ENCODE measurements around the gene CAPZB. TPM values are rescaled to one million over a fixed set of nuclear protein-coding genes. Genes with fewer than 3 reads are reported as not detected.
A peak's percentile ranks its signal among the peaks of the same experiment; 100 is the strongest.
"Not testable (repeated sequence)": the region's sequence is repeated elsewhere in the genome, so short reads cannot be mapped to it uniquely, and the experiment has no call there.

CAPZB gene
- total RNA-seq, 5 donors from 2014 or later (not counting 1 experiment from before 2014, with no cell fraction given) = 272 to 342 (median 320) TPM

GRCh38 chr1:19504796-19505692 is 19.7 kb upstream of the CAPZB start:
- H3K27ac ChIP-seq (ENCODE audit: low read length) = no peak overlapping the region
- no peaks in the 10 kb centered on the region for H3K36me3 ChIP-seq (ENCODE audit: control insufficient read depth in 2 of 2, extremely low read depth in 1 of 2, insufficient read depth in 1 of 2, low read length in 1 of 2)
- Mint-ChIP-seq H3K9me3 (no peaks in the 10 kb centered on the region), H3K27ac (no peak overlapping the region), H3K4me1 (peaks cover 6 to 25% (median 16%) of the 10 kb centered on the region in 3 donors), H3K27me3 (no peaks in the 10 kb centered on the region), H3K36me3 (peaks cover 3% of the 10 kb centered on the region), H3K4me3 (no peak overlapping the region)
- ATAC-seq (replicated peaks in 1 of 4) = no peak
- 73% methylated on average over 3 of the region's 6 CpGs for WGBS (ENCODE audit: insufficient coverage)
- no peaks in the 10 kb centered on the region for H3K27me3 ChIP-seq (replicated peaks in 1 of 2; ENCODE audit: control insufficient read depth in 2 of 2, extremely low read depth in 1 of 2, insufficient read depth in 2 of 2, low read length in 1 of 2)
- DNase-seq = no peak
- no peaks in the 10 kb centered on the region for H3K9me3 ChIP-seq
- CTCF ChIA-PET = no interaction called here
- H3K4me1 ChIP-seq (ENCODE audit: control insufficient read depth in 1 of 2, extremely low read depth in 1 of 2, insufficient read depth in 2 of 2, low read length in 2 of 2) = peaks cover 0 to 6% of the 10 kb centered on the region in 2 experiments
- POLR2A ChIA-PET = no interaction called here
- H3K4me3 ChIP-seq (ENCODE audit: control insufficient read depth in 1 of 2, extremely low read depth in 1 of 2, low read length in 1 of 2) = no peak overlapping the region

- H3K36me3 ChIP-seq (ENCODE audit: control insufficient read depth in 2 of 2, extremely low read depth in 1 of 2, insufficient read depth in 1 of 2, low read length in 1 of 2); H3K9me3 ChIP-seq; H3K4me3 Mint-ChIP-seq; H3K27me3 ChIP-seq (replicated peaks in 1 of 2; ENCODE audit: control insufficient read depth in 2 of 2, extremely low read depth in 1 of 2, insufficient read depth in 2 of 2, low read length in 1 of 2); DNase-seq; H3K27ac Mint-ChIP-seq; H3K9me3 Mint-ChIP-seq; H3K36me3 Mint-ChIP-seq; H3K27me3 Mint-ChIP-seq; H3K27ac ChIP-seq (ENCODE audit: low read length); ATAC-seq (replicated peaks in 1 of 4); H3K4me3 ChIP-seq (ENCODE audit: control insufficient read depth in 1 of 2, extremely low read depth in 1 of 2, low read length in 1 of 2); POLR2A ChIA-PET; H3K4me1 ChIP-seq (ENCODE audit: control insufficient read depth in 1 of 2, extremely low read depth in 1 of 2, insufficient read depth in 2 of 2, low read length in 2 of 2): not testable (repeated sequence)
- CTCF ChIA-PET = interaction anchor here (0.5 to 1.7 kb wide), 2 partner anchors 8 to 68 kb away, joined by 4 to 5 read pairs; no protein-coding TSS in a partner anchor
- H3K4me1 Mint-ChIP-seq = peaks cover 0 to 13% (median 8%) of the 10 kb centered on the region in 3 donors
- whole genome bisulfite sequencing (ENCODE audit: insufficient coverage) = 82% methylated on average over 6 of the region's 6 CpGs
Observed at GRCh38 chr1:19502284-19502683, 16.9 kb upstream of the CAPZB start.

GRCh38 chr1:19499887-19500286 is 14.5 kb upstream of the CAPZB start:
- POLR2A ChIA-PET, H3K4me3 Mint-ChIP-seq: not testable (repeated sequence)
- H3K4me1 Mint-ChIP-seq = peaks cover 6 to 13% (median 10%) of the 10 kb centered on the region in 3 donors

GRCh38 chr1:19497443-19497842 is 12.1 kb upstream of the CAPZB start:
- not testable (repeated sequence) for H3K27me3 Mint-ChIP-seq; H3K27ac Mint-ChIP-seq; H3K4me3 ChIP-seq (ENCODE audit: control insufficient read depth in 1 of 2, extremely low read depth in 1 of 2, low read length in 1 of 2); DNase-seq; H3K36me3 Mint-ChIP-seq; H3K27me3 ChIP-seq (replicated peaks in 1 of 2; ENCODE audit: control insufficient read depth in 2 of 2, extremely low read depth in 1 of 2, insufficient read depth in 2 of 2, low read length in 1 of 2); H3K4me3 Mint-ChIP-seq; H3K9me3 ChIP-seq; H3K36me3 ChIP-seq (ENCODE audit: control insufficient read depth in 2 of 2, extremely low read depth in 1 of 2, insufficient read depth in 1 of 2, low read length in 1 of 2); H3K27ac ChIP-seq (ENCODE audit: low read length); ATAC-seq (replicated peaks in 1 of 4); H3K4me1 ChIP-seq (ENCODE audit: control insufficient read depth in 1 of 2, extremely low read depth in 1 of 2, insufficient read depth in 2 of 2, low read length in 2 of 2); H3K9me3 Mint-ChIP-seq
- H3K4me1 Mint-ChIP-seq = peaks cover 11 to 16% (median 14%) of the 10 kb centered on the region in 3 donors
- no CpG with 5 or more reads among the region's 4 CpGs for WGBS (ENCODE audit: insufficient coverage)
- POLR2A ChIA-PET = interaction anchor here in 1 of 2 donors (0.6 kb wide), 1 partner anchor 38 kb away, joined by 6 read pairs; no protein-coding TSS in a partner anchor
- CTCF ChIA-PET = interaction anchor here in 1 of 2 donors (0.7 kb wide), 1 partner anchor 108 kb away, joined by 3 read pairs; no protein-coding TSS in a partner anchor

More at GRCh38 chr1:19499887-19500286, 14.5 kb upstream of the CAPZB start:
- H3K4me3 ChIP-seq (ENCODE audit: control insufficient read depth in 1 of 2, extremely low read depth in 1 of 2, low read length in 1 of 2); H3K4me1 ChIP-seq (ENCODE audit: control insufficient read depth in 1 of 2, extremely low read depth in 1 of 2, insufficient read depth in 2 of 2, low read length in 2 of 2); H3K27me3 Mint-ChIP-seq; H3K9me3 Mint-ChIP-seq; H3K27ac Mint-ChIP-seq; DNase-seq; H3K36me3 Mint-ChIP-seq; CTCF ChIA-PET; H3K36me3 ChIP-seq (ENCODE audit: control insufficient read depth in 2 of 2, extremely low read depth in 1 of 2, insufficient read depth in 1 of 2, low read length in 1 of 2); H3K27ac ChIP-seq (ENCODE audit: low read length); ATAC-seq (replicated peaks in 1 of 4); H3K27me3 ChIP-seq (replicated peaks in 1 of 2; ENCODE audit: control insufficient read depth in 2 of 2, extremely low read depth in 1 of 2, insufficient read depth in 2 of 2, low read length in 1 of 2); H3K9me3 ChIP-seq: not testable (repeated sequence)
- 63% methylated on average over 1 of the region's 2 CpGs for WGBS (ENCODE audit: insufficient coverage)

- POLR2A ChIA-PET = no interaction called here
- CTCF ChIA-PET = interaction anchor here in 1 of 2 donors (1.9 kb wide), 1 partner anchor 52 kb away, joined by 4 read pairs; no protein-coding TSS in a partner anchor
- Mint-ChIP-seq H3K27me3 (no peaks in the 10 kb centered on the region), H3K9me3 (no peaks in the 10 kb centered on the region), H3K36me3 (peaks cover 6% of the 10 kb centered on the region), H3K27ac (no peak overlapping the region), H3K4me3 (no peak overlapping the region), H3K4me1 (peaks cover 21 to 26% (median 22%) of the 10 kb centered on the region in 3 donors)
- no peaks in the 10 kb centered on the region for H3K9me3 ChIP-seq
- WGBS (ENCODE audit: insufficient coverage) = 100% methylated on average over 1 of the region's 1 CpG
- H3K27ac ChIP-seq (ENCODE audit: low read length) = no peak overlapping the region
- DNase-seq = no peak
- H3K36me3 ChIP-seq (ENCODE audit: control insufficient read depth in 2 of 2, extremely low read depth in 1 of 2, insufficient read depth in 1 of 2, low read length in 1 of 2) = no peaks in the 10 kb centered on the region
- H3K4me3 ChIP-seq (ENCODE audit: control insufficient read depth in 1 of 2, extremely low read depth in 1 of 2, low read length in 1 of 2) = no peak overlapping the region
- no peaks in the 10 kb centered on the region for H3K27me3 ChIP-seq (replicated peaks in 1 of 2; ENCODE audit: control insufficient read depth in 2 of 2, extremely low read depth in 1 of 2, insufficient read depth in 2 of 2, low read length in 1 of 2)
- no peak for ATAC-seq (replicated peaks in 1 of 4)
- H3K4me1 ChIP-seq (ENCODE audit: control insufficient read depth in 1 of 2, extremely low read depth in 1 of 2, insufficient read depth in 2 of 2, low read length in 2 of 2) = no peaks in the 10 kb centered on the region
Observed at GRCh38 chr1:19496527-19496874, 11.2 kb upstream of the CAPZB start.

- CTCF ChIA-PET = interaction anchor here (0.6 to 1.9 kb wide), 3 partner anchors 9 to 84 kb away, joined by 4 to 5 read pairs (median 4); no protein-coding TSS in a partner anchor
- H3K27ac ChIP-seq (ENCODE audit: low read length) = no peak overlapping the region
- DNase-seq = no peak
- H3K4me1 ChIP-seq (ENCODE audit: control insufficient read depth in 1 of 2, extremely low read depth in 1 of 2, insufficient read depth in 2 of 2, low read length in 2 of 2) = no peaks in the 10 kb centered on the region
- Mint-ChIP-seq H3K4me1 (peaks cover 25 to 29% (median 26%) of the 10 kb centered on the region in 3 donors), H3K27me3 (no peaks in the 10 kb centered on the region), H3K27ac (peak overlapping the region in 1 of 2 donors; percentile 17), H3K9me3 (no peaks in the 10 kb centered on the region), H3K36me3 (peaks cover 3% of the 10 kb centered on the region), H3K4me3 (no peak overlapping the region)
- no peaks in the 10 kb centered on the region for H3K36me3 ChIP-seq (ENCODE audit: control insufficient read depth in 2 of 2, extremely low read depth in 1 of 2, insufficient read depth in 1 of 2, low read length in 1 of 2)
- no peak for ATAC-seq (replicated peaks in 1 of 4)
- POLR2A ChIA-PET = no interaction called here
- no peak overlapping the region for H3K4me3 ChIP-seq (ENCODE audit: control insufficient read depth in 1 of 2, extremely low read depth in 1 of 2, low read length in 1 of 2)
- no peaks in the 10 kb centered on the region for H3K27me3 ChIP-seq (replicated peaks in 1 of 2; ENCODE audit: control insufficient read depth in 2 of 2, extremely low read depth in 1 of 2, insufficient read depth in 2 of 2, low read length in 1 of 2)
- WGBS (ENCODE audit: insufficient coverage) = 52% methylated on average over 2 of the region's 3 CpGs
- no peaks in the 10 kb centered on the region for H3K9me3 ChIP-seq
Observed at GRCh38 chr1:19495799-19496526, 10.6 kb upstream of the CAPZB start.
